ENCODE measurements around the gene DCC. TPM values are rescaled to one million over a fixed set of nuclear protein-coding genes. Genes with fewer than 3 reads are reported as not detected.
A peak's percentile ranks its signal among the peaks of the same experiment; 100 is the strongest.

DCC gene
- total RNA-seq, 1 experiment from 2014 or later = not detected

DNA sequence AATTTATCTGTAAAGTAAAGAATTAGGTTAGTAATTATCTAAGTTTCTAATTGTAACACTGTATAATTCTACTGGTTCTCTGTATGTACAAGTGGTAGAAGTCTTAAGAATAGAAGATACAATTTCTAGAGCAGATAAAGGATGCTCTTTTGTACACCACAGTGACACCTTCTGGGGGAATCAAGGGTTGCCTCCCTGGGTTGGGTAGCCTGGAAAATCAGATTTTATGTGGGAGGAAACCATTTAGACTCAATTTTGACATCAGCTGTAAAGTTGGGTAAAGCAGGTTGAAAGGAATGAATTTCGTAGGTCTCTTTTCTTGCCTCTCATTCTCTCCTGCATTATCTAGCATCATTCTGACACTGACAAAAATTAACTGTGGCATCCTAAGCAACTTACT is 354.8 kb downstream of the DCC start:
- Histone ChIP-seq H2AFZ (ENCODE audit: low read length) (no peak overlapping the region), H3K4me2 (ENCODE audit: low read depth, low read length, poor library complexity, severe bottlenecking) (no peak overlapping the region), H3K4me3 (ENCODE audit: low read length) (no peak overlapping the region), H4K20me1 (ENCODE audit: insufficient read depth, low read depth, low read length) (no peaks in the 10 kb centered on the region), H3K9ac (ENCODE audit: low read length) (no peak overlapping the region), H3K79me2 (ENCODE audit: low read length) (no peaks in the 10 kb centered on the region), H3K27me3 (ENCODE audit: low read length) (no peaks in the 10 kb centered on the region), H3K36me3 (ENCODE audit: insufficient read depth, low read length) (no peaks in the 10 kb centered on the region), H3K9me2 (replicated peaks; ENCODE audit: insufficient read depth, low read length) (no peaks in the 10 kb centered on the region), H3K27ac (ENCODE audit: low read length) (no peak overlapping the region), H3K4me1 (ENCODE audit: low read length) (no peaks in the 10 kb centered on the region), H3K9me3 (ENCODE audit: low read length) (peaks cover 6% of the 10 kb centered on the region; the same call in 1 of the 2 replicates)
- peak; percentile 53 for DNase-seq

DNA sequence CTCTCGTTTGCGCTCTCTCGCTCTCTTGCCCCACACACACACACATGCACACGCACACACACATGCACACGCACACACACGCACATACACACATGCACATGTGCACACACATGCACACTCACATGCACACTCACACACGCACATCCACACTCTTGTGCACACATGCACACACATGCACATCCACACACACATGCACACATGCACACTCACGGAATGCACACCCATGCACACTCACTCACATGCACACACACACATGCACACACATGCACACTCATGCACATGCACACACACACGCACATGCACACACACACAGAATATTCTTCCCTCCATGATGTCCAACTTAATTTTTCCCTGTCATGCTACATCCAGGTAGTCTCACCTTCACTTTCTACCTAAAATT is 360.1 kb downstream of the DCC start:
- H3K9me2 ChIP-seq (replicated peaks; ENCODE audit: insufficient read depth, low read length) = no peaks in the 10 kb centered on the region
- no peak overlapping the region for H3K9ac ChIP-seq (ENCODE audit: low read length)

GRCh38 chr18:52700816-52701215 is 360.8 kb downstream of the DCC start:
- H3K9me3 ChIP-seq (ENCODE audit: low read length) = peaks cover 19% of the 10 kb centered on the region
- no peak overlapping the region for H2AFZ ChIP-seq (ENCODE audit: low read length)

More for the DNA sequence above, 360.1 kb downstream of the DCC start:
- no peaks in the 10 kb centered on the region for H3K36me3 ChIP-seq (ENCODE audit: insufficient read depth, low read length)
- H3K4me2 ChIP-seq (ENCODE audit: low read depth, low read length, poor library complexity, severe bottlenecking) = no peak overlapping the region
- H3K9me3 ChIP-seq (ENCODE audit: low read length) = peaks cover 19% of the 10 kb centered on the region; the same call in 1 of the 2 replicates
- no peak for DNase-seq
- H2AFZ ChIP-seq (ENCODE audit: low read length) = no peak overlapping the region
- no peaks in the 10 kb centered on the region for H3K4me1 ChIP-seq (ENCODE audit: low read length)
- H3K27me3 ChIP-seq (ENCODE audit: low read length) = no peaks in the 10 kb centered on the region
- H3K79me2 ChIP-seq (ENCODE audit: low read length) = no peaks in the 10 kb centered on the region
- H3K27ac ChIP-seq (ENCODE audit: low read length) = no peak overlapping the region
- no peak overlapping the region for H3K4me3 ChIP-seq (ENCODE audit: low read length)
- H4K20me1 ChIP-seq (ENCODE audit: insufficient read depth, low read depth, low read length) = no peaks in the 10 kb centered on the region

GRCh38 chr18:52701219-52701935 is 361.4 kb downstream of the DCC start:
- peaks cover 19% of the 10 kb centered on the region for H3K9me3 ChIP-seq (ENCODE audit: low read length)
- no peaks in the 10 kb centered on the region for H3K79me2 ChIP-seq (ENCODE audit: low read length)
- no peaks in the 10 kb centered on the region for H3K9me2 ChIP-seq (replicated peaks; ENCODE audit: insufficient read depth, low read length)
- no peaks in the 10 kb centered on the region for H3K4me1 ChIP-seq (ENCODE audit: low read length)
- H3K27ac ChIP-seq (ENCODE audit: low read length) = no peak overlapping the region
- H3K27me3 ChIP-seq (ENCODE audit: low read length) = no peaks in the 10 kb centered on the region
- H3K4me3 ChIP-seq (ENCODE audit: low read length) = no peak overlapping the region
- no peak overlapping the region for H3K4me2 ChIP-seq (ENCODE audit: low read depth, low read length, poor library complexity, severe bottlenecking)
- H3K9ac ChIP-seq (ENCODE audit: low read length) = no peak overlapping the region
- no peak for DNase-seq
- H4K20me1 ChIP-seq (ENCODE audit: insufficient read depth, low read depth, low read length) = no peaks in the 10 kb centered on the region
- H3K36me3 ChIP-seq (ENCODE audit: insufficient read depth, low read length) = no peaks in the 10 kb centered on the region
- no peak overlapping the region for H2AFZ ChIP-seq (ENCODE audit: low read length)

More at GRCh38 chr18:52700816-52701215, 360.8 kb downstream of the DCC start:
- no peaks in the 10 kb centered on the region for H3K79me2 ChIP-seq (ENCODE audit: low read length)
- no peak overlapping the region for H3K4me3 ChIP-seq (ENCODE audit: low read length)
- H3K36me3 ChIP-seq (ENCODE audit: insufficient read depth, low read length) = no peaks in the 10 kb centered on the region
- H3K9ac ChIP-seq (ENCODE audit: low read length) = no peak overlapping the region
- no peaks in the 10 kb centered on the region for H3K4me1 ChIP-seq (ENCODE audit: low read length)
- H3K27ac ChIP-seq (ENCODE audit: low read length) = no peak overlapping the region
- H3K9me2 ChIP-seq (replicated peaks; ENCODE audit: insufficient read depth, low read length) = no peaks in the 10 kb centered on the region
- H3K4me2 ChIP-seq (ENCODE audit: low read depth, low read length, poor library complexity, severe bottlenecking) = no peak overlapping the region
- H3K27me3 ChIP-seq (ENCODE audit: low read length) = no peaks in the 10 kb centered on the region
- no peak for DNase-seq
- no peaks in the 10 kb centered on the region for H4K20me1 ChIP-seq (ENCODE audit: insufficient read depth, low read depth, low read length)

- H3K27me3 ChIP-seq (ENCODE audit: low read length) = no peaks in the 10 kb centered on the region
- no peaks in the 10 kb centered on the region for H4K20me1 ChIP-seq (ENCODE audit: insufficient read depth, low read depth, low read length)
- no peak overlapping the region for H3K27ac ChIP-seq (ENCODE audit: low read length)
- no peaks in the 10 kb centered on the region for H3K9me2 ChIP-seq (replicated peaks; ENCODE audit: insufficient read depth, low read length)
- no peaks in the 10 kb centered on the region for H3K36me3 ChIP-seq (ENCODE audit: insufficient read depth, low read length)
- no peak overlapping the region for H2AFZ ChIP-seq (ENCODE audit: low read length)
- H3K79me2 ChIP-seq (ENCODE audit: low read length) = no peaks in the 10 kb centered on the region
- no peak overlapping the region for H3K9ac ChIP-seq (ENCODE audit: low read length)
- H3K4me3 ChIP-seq (ENCODE audit: low read length) = no peak overlapping the region
- no peak overlapping the region for H3K4me2 ChIP-seq (ENCODE audit: low read depth, low read length, poor library complexity, severe bottlenecking)
- no peaks in the 10 kb centered on the region; the same call in 1 of the 2 replicates for H3K9me3 ChIP-seq (ENCODE audit: low read length)
- H3K4me1 ChIP-seq (ENCODE audit: low read length) = no peaks in the 10 kb centered on the region
- no peak for DNase-seq
Measured at GRCh38 chr18:52715421-52715820, 375.4 kb downstream of the DCC start.

- H3K27me3 ChIP-seq (ENCODE audit: low read length) = no peaks in the 10 kb centered on the region
- DNase-seq = no peak
- no peaks in the 10 kb centered on the region for H3K36me3 ChIP-seq (ENCODE audit: insufficient read depth, low read length)
- no peaks in the 10 kb centered on the region for H3K79me2 ChIP-seq (ENCODE audit: low read length)
- no peaks in the 10 kb centered on the region for H3K4me1 ChIP-seq (ENCODE audit: low read length)
- no peak overlapping the region for H3K4me2 ChIP-seq (ENCODE audit: low read depth, low read length, poor library complexity, severe bottlenecking)
- no peaks in the 10 kb centered on the region for H3K9me2 ChIP-seq (replicated peaks; ENCODE audit: insufficient read depth, low read length)
- no peak overlapping the region for H2AFZ ChIP-seq (ENCODE audit: low read length)
- H3K9ac ChIP-seq (ENCODE audit: low read length) = no peak overlapping the region
- no peak overlapping the region for H3K27ac ChIP-seq (ENCODE audit: low read length)
- no peaks in the 10 kb centered on the region for H3K9me3 ChIP-seq (ENCODE audit: low read length)
- no peak overlapping the region for H3K4me3 ChIP-seq (ENCODE audit: low read length)
- H4K20me1 ChIP-seq (ENCODE audit: insufficient read depth, low read depth, low read length) = no peaks in the 10 kb centered on the region
Measured at GRCh38 chr18:52715991-52716390, 376.0 kb downstream of the DCC start.

DNA sequence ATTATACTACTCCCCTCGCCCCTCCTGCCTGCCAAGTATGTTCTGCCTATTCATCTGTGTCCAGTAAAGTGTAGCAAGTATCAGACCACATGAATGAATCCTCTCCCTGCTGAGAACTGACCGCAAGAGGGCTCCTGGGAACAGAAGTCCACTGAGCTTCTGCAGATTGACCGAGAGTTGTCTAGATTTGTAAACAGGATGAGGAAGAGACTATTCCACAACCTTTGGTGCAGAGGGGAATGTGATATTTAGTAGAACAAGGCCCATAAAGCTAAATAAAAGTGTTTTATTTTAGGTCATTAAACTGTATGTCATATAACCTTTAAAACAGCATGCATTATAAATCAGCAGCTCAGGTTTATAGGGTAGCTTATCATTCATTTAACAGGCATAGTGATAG is 377.0 kb downstream of the DCC start:
- no peak for DNase-seq
- Histone ChIP-seq H3K79me2 (ENCODE audit: low read length) (no peaks in the 10 kb centered on the region), H3K27ac (ENCODE audit: low read length) (no peak overlapping the region), H3K9ac (ENCODE audit: low read length) (no peak overlapping the region), H3K27me3 (ENCODE audit: low read length) (no peaks in the 10 kb centered on the region), H3K4me2 (ENCODE audit: low read depth, low read length, poor library complexity, severe bottlenecking) (no peak overlapping the region), H3K9me3 (ENCODE audit: low read length) (no peaks in the 10 kb centered on the region), H3K9me2 (replicated peaks; ENCODE audit: insufficient read depth, low read length) (no peaks in the 10 kb centered on the region), H3K4me1 (ENCODE audit: low read length) (no peaks in the 10 kb centered on the region), H2AFZ (ENCODE audit: low read length) (no peak overlapping the region), H3K4me3 (ENCODE audit: low read length) (no peak overlapping the region), H3K36me3 (ENCODE audit: insufficient read depth, low read length) (no peaks in the 10 kb centered on the region), H4K20me1 (ENCODE audit: insufficient read depth, low read depth, low read length) (no peaks in the 10 kb centered on the region)

GRCh38 chr18:52722904-52723303 is 382.9 kb downstream of the DCC start:
- DNase-seq = no peak
- H3K27me3 ChIP-seq (ENCODE audit: low read length) = no peaks in the 10 kb centered on the region
- H2AFZ ChIP-seq (ENCODE audit: low read length) = no peak overlapping the region
- H3K4me2 ChIP-seq (ENCODE audit: low read depth, low read length, poor library complexity, severe bottlenecking) = no peak overlapping the region
- H4K20me1 ChIP-seq (ENCODE audit: insufficient read depth, low read depth, low read length) = no peaks in the 10 kb centered on the region
- no peak overlapping the region for H3K4me3 ChIP-seq (ENCODE audit: low read length)
- H3K79me2 ChIP-seq (ENCODE audit: low read length) = no peaks in the 10 kb centered on the region
- no peaks in the 10 kb centered on the region for H3K4me1 ChIP-seq (ENCODE audit: low read length)
- H3K9me3 ChIP-seq (ENCODE audit: low read length) = peaks cover 7% of the 10 kb centered on the region; the same call in 1 of the 2 replicates
- H3K27ac ChIP-seq (ENCODE audit: low read length) = no peak overlapping the region
- H3K36me3 ChIP-seq (ENCODE audit: insufficient read depth, low read length) = no peaks in the 10 kb centered on the region
- H3K9me2 ChIP-seq (replicated peaks; ENCODE audit: insufficient read depth, low read length) = no peaks in the 10 kb centered on the region
- no peak overlapping the region for H3K9ac ChIP-seq (ENCODE audit: low read length)
